A549 (cell line): ENCODE measurements around the gene DPP10. TPM values are rescaled to one million over a fixed set of nuclear protein-coding genes. Genes with fewer than 3 reads are reported as not detected.

ENCODE experiments used
- ATAC-seq, 2 experiments: fragments of 200-7000 bp in 1 of 2; fragments of >200 bp in 1 of 2; cut with Nextera tagmentation in 1 of 2; cut with Tn5 transposase in 1 of 2; 3 replicates each; pipeline versions ENCODE4 v1.8.0 to v1.9.1; 2018 to 2020; ENCODE audit warnings: mild to moderate bottlenecking in 1 of 2, moderate library complexity in 1 of 2
- CTCF ChIA-PET: fragments of 300-600 bp; sonication (Branson Sonifier 250); formaldehyde crosslinking; extraction: SDS; loops from one replicate; lab custom pipeline; 2021; ENCODE audit warnings: antibody characterized with exemption, inconsistent platforms; lab: Yijun Ruan, JAX
- POLR2A ChIA-PET: fragments of 350-600 bp; formaldehyde crosslinking; extraction: SDS; loops from one replicate; lab custom pipeline; 2021; ENCODE audit warnings: antibody characterized with exemption, inconsistent platforms; lab: Yijun Ruan, JAX
- DNase-seq, 2 experiments: peaks; one replicate each; pipeline versions ENCODE4 v3.0.0 to v3.0.0-alpha.2; 2011 to 2016; ENCODE audit warnings: low read depth in 1 of 2, low spot score in 1 of 2
- FAIRE-seq: peaks from 2 replicates; lab custom pipeline; 2011; peaks lifted over from hg19 to GRCh38; lab: Jason Lieb, UNC
- H3K27ac ChIP-seq, 2 experiments: fragments of >200 bp; sonication (Bioruptor Twin); formaldehyde crosslinking; 3 replicates each; pipeline ENCODE4 v1.5.1; 2016 to 2017
- H3K4me1 ChIP-seq: fragments of >200 bp; sonication (Bioruptor Twin); formaldehyde crosslinking; 3 replicates; pipeline ENCODE4 v1.6.1; 2016
- H3K4me2 ChIP-seq: fragments of >200 bp; sonication (Bioruptor Twin); formaldehyde crosslinking; 3 replicates; pipeline ENCODE4 v1.6.1; 2016
- H3K4me3 ChIP-seq: fragments of >200 bp; sonication (Bioruptor Twin); formaldehyde crosslinking; 3 replicates; pipeline ENCODE4 v1.5.1; 2016
- H3K9me3 ChIP-seq: fragments of >200 bp; sonication (Bioruptor Twin); formaldehyde crosslinking; 3 replicates; pipeline ENCODE4 v1.6.1; 2016
- ATOH8 ChIP-seq: fragments of 250-450 bp; sonication (Bioruptor Pico); IDR thresholded peaks from 2 replicates; pipeline ENCODE4 v1.5.0; 2020; ENCODE audit warnings: low read depth, mild to moderate bottlenecking, moderate library complexity
- CBX8 ChIP-seq: fragments of 200-600 bp; sonication (generic); IDR thresholded peaks from 2 replicates; pipeline ENCODE4 v1.6.1; 2016
- CEBPB ChIP-seq, 2 experiments: fragments of >200 bp in 1 of 2; sonication (Bioruptor Twin) in 1 of 2; formaldehyde crosslinking in 1 of 2; IDR thresholded peaks; 2 replicates each; pipeline ENCODE4 v1.6.1; 2012 to 2016
- CHD4 ChIP-seq: fragments of 200-600 bp; sonication (generic); IDR thresholded peaks from 2 replicates; pipeline ENCODE4 v1.6.1; 2016; ENCODE audit warnings: antibody characterized with exemption, mild to moderate bottlenecking, borderline replicate concordance
- CTCF ChIP-seq: fragments of >200 bp; sonication (Bioruptor Twin); formaldehyde crosslinking; IDR thresholded peaks from 3 replicates; pipeline ENCODE4 v1.5.1; 2016
- EHF ChIP-seq: fragments of 250-450 bp; sonication (Bioruptor Pico); IDR thresholded peaks from 2 replicates; pipeline ENCODE4 v1.5.0; 2020; ENCODE audit warnings: mild to moderate bottlenecking
- EHMT2 ChIP-seq: fragments of 200-600 bp; sonication (generic); IDR thresholded peaks from 2 replicates; pipeline ENCODE4 v1.6.1; 2016; ENCODE audit warnings: antibody characterized with exemption, low read depth, mild to moderate bottlenecking, moderate library complexity
- ELK1 ChIP-seq: fragments of 150-350 bp; IDR thresholded peaks from 2 replicates; pipeline ENCODE4 v1.6.1; 2014; ENCODE audit warnings: low read depth, mild to moderate bottlenecking, low read length
- EP300 ChIP-seq, 2 experiments: fragments of >200 bp; sonication (Bioruptor Twin); formaldehyde crosslinking; IDR thresholded peaks; 2 replicates in 1 of 2; 3 replicates in 1 of 2; pipeline ENCODE4 v1.6.1; 2016 to 2017
- FOSB ChIP-seq: fragments of 250-450 bp; sonication (Bioruptor Pico); IDR thresholded peaks from 2 replicates; pipeline ENCODE4 v1.5.0; 2020; ENCODE audit warnings: mild to moderate bottlenecking, moderate library complexity
- FOXS1 ChIP-seq: fragments of 250-450 bp; sonication (Bioruptor Pico); IDR thresholded peaks from 2 replicates; pipeline ENCODE4 v1.5.0; 2020; ENCODE audit warnings: mild to moderate bottlenecking, moderate library complexity
- HES2 ChIP-seq: fragments of >200 bp; sonication (Bioruptor Twin); formaldehyde crosslinking; IDR thresholded peaks from 2 replicates; pipeline ENCODE4 v1.6.1; 2016
- HOXA7 ChIP-seq: fragments of 250-450 bp; sonication (Bioruptor Pico); IDR thresholded peaks from 2 replicates; pipeline ENCODE4 v1.5.0; 2020; ENCODE audit warnings: mild to moderate bottlenecking, moderate library complexity
- HOXB5 ChIP-seq: fragments of 250-450 bp; sonication (Bioruptor Pico); IDR thresholded peaks from 2 replicates; pipeline ENCODE4 v1.5.0; 2020; ENCODE audit warnings: mild to moderate bottlenecking, moderate library complexity
- JUN ChIP-seq, 2 experiments: fragments of >200 bp; sonication (Bioruptor Twin); formaldehyde crosslinking; IDR thresholded peaks; 2 replicates in 1 of 2; 3 replicates in 1 of 2; pipeline ENCODE4 v1.6.1; 2016 to 2017
- JUNB ChIP-seq: fragments of >200 bp; sonication (Bioruptor Twin); formaldehyde crosslinking; IDR thresholded peaks from 2 replicates; pipeline ENCODE4 v1.6.1; 2016
- MAZ ChIP-seq: fragments of 150-350 bp; IDR thresholded peaks from 2 replicates; pipeline ENCODE4 v1.6.1; 2014; ENCODE audit warnings: antibody characterized with exemption, low read depth, low read length, borderline replicate concordance
- MYC ChIP-seq: IDR thresholded peaks from 2 replicates; pipeline ENCODE4 v1.6.1; 2012; ENCODE audit warnings: mild to moderate bottlenecking, inconsistent platforms, low read length, improper control_type of control experiment, borderline replicate concordance
- NFE2L2 ChIP-seq: fragments of 150-350 bp; conservative IDR thresholded peaks from 2 replicates; pipeline ENCODE4 v1.6.1; 2014; ENCODE audit warnings: low read length
- NPAS2 ChIP-seq: fragments of 250-450 bp; sonication (Bioruptor Pico); IDR thresholded peaks from 2 replicates; pipeline ENCODE4 v1.8.0; 2022; ENCODE audit warnings: mild to moderate bottlenecking, moderate library complexity, borderline replicate concordance
- PHF8 ChIP-seq: fragments of 200-600 bp; sonication (generic); IDR thresholded peaks from 2 replicates; pipeline ENCODE4 v1.6.1; 2016; ENCODE audit warnings: low read depth, mild to moderate bottlenecking, antibody characterized with exemption, moderate library complexity, borderline replicate concordance
- POLR2A ChIP-seq: IDR thresholded peaks from 2 replicates; pipeline ENCODE4 v1.6.1; 2012; ENCODE audit warnings: mild to moderate bottlenecking, low read length
- POLR2AphosphoS2 ChIP-seq: conservative IDR thresholded peaks from 2 replicates; pipeline ENCODE4 v1.6.1; 2012; ENCODE audit warnings: low read length, improper control_type of control experiment, inconsistent platforms
- RAD21 ChIP-seq, 2 experiments: fragments of >200 bp in 1 of 2; sonication (Bioruptor Twin) in 1 of 2; formaldehyde crosslinking in 1 of 2; IDR thresholded peaks in 1 of 2; conservative IDR thresholded peaks in 1 of 2; 2 replicates in 1 of 2; 3 replicates in 1 of 2; pipeline ENCODE4 v1.6.1; 2012 to 2018; ENCODE audit warnings: inconsistent platforms in 1 of 2
- RARB ChIP-seq: fragments of 250-450 bp; sonication (Bioruptor Pico); IDR thresholded peaks from 2 replicates; pipeline ENCODE4 v1.8.0; 2021; ENCODE audit warnings: mild to moderate bottlenecking, moderate library complexity
- RCOR1 ChIP-seq: fragments of 150-350 bp; IDR thresholded peaks from 2 replicates; pipeline ENCODE4 v1.6.1; 2014; ENCODE audit warnings: antibody characterized with exemption, low read length, low read depth
- REST ChIP-seq: fragments of 200-600 bp; sonication (generic); IDR thresholded peaks from 2 replicates; pipeline ENCODE4 v1.6.1; 2016; ENCODE audit warnings: antibody characterized with exemption, mild to moderate bottlenecking, moderate library complexity
- RNF2 ChIP-seq: fragments of 200-600 bp; sonication (generic); IDR thresholded peaks from 2 replicates; pipeline ENCODE4 v1.6.1; 2016; ENCODE audit warnings: low read depth, mild to moderate bottlenecking, antibody characterized with exemption, moderate library complexity, borderline replicate concordance
- SMC3 ChIP-seq: fragments of >200 bp; sonication (Bioruptor Twin); formaldehyde crosslinking; IDR thresholded peaks from 3 replicates; pipeline ENCODE4 v1.6.1; 2018; ENCODE audit warnings: inconsistent platforms
- SREBF2 ChIP-seq: fragments of 450-650 bp; IDR thresholded peaks from 2 replicates; pipeline ENCODE4 v1.6.1; 2014; ENCODE audit warnings: mild to moderate bottlenecking, moderate library complexity
- TFCP2L1 ChIP-seq: fragments of 250-450 bp; sonication (Bioruptor Pico); IDR thresholded peaks from 2 replicates; pipeline ENCODE4 v1.5.0; 2021; ENCODE audit warnings: mild to moderate bottlenecking
- TP53 ChIP-seq: fragments of 250-450 bp; sonication (Bioruptor Pico); IDR thresholded peaks from 2 replicates; pipeline ENCODE4 v1.5.0; 2021; ENCODE audit warnings: mild to moderate bottlenecking, moderate library complexity
- ZFP36 ChIP-seq: fragments of 450-650 bp; IDR thresholded peaks from 2 replicates; pipeline ENCODE4 v1.6.1; 2014; ENCODE audit warnings: borderline replicate concordance; ENCODE audit not compliant: partially characterized antibody
- WGBS: methylation state at CpG from one replicate; pipeline ENCODE4 v1.1.6; 2017; ENCODE audit errors: missing lambda C conversion rate; 5-methylcytosine and 5-hydroxymethylcytosine counted together
- polyA plus RNA-seq, 4 experiments: library from polyadenylated mRNA; depleted of rRNA in 3 of 4; stranded (reverse); fragments of >200 nt; fragmentation: RNase III in 1 of 4; extraction: RNeasy Plus Mini Kit Qiagen cat#74134 plus additional on column Dnase treatment in 1 of 4; gene quantifications; 2 replicates in 3 of 4; 3 replicates in 1 of 4; pipeline ENCODE4 v1.2.3, GENCODE V29; 2011 to 2017

Gene DPP10
- polyA plus RNA-seq, 2 of the 4 experiments (the other 2 are of a cell fraction), result not detected

GRCh38 chr2:115880558-115880957, 1438.1 kb downstream of the DPP10 start:
- POLR2A ChIA-PET, result no interaction called here
- Histone ChIP-seq H3K4me3 (no peak overlapping the region), H3K27ac (no peak overlapping the region), H3K4me2 (no peak overlapping the region), H3K4me1 (no peaks in the 10 kb centered on the region), H3K9me3 (no peaks in the 10 kb centered on the region)
- no peak for TF ChIP-seq CBX8
- no peak for TF ChIP-seq CTCF
- no peak for TF ChIP-seq SREBF2
- TF ChIP-seq NPAS2 (CRISPR knock-in tag), result no peak
- no peak for TF ChIP-seq EHF (CRISPR knock-in tag)
- no peak for TF ChIP-seq ZFP36
- no peak for TF ChIP-seq RNF2
- no peak for TF ChIP-seq CEBPB (IDR thresholded peaks at IDR 0.05)
- TF ChIP-seq CHD4, result no peak
- TF ChIP-seq SMC3, result no peak
- no peak for TF ChIP-seq EHMT2
- no peak for TF ChIP-seq NFE2L2
- TF ChIP-seq HOXA7, result no peak
- no peak for TF ChIP-seq RAD21 (conservative IDR thresholded peaks at IDR 0.05 in 1 of 2, IDR thresholded peaks at IDR 0.05 in 1 of 2)
- no peak for TF ChIP-seq ATOH8 (CRISPR knock-in tag)
- TF ChIP-seq FOXS1, result no peak
- TF ChIP-seq MAZ, result no peak
- TF ChIP-seq POLR2AphosphoS2, result no peak
- no peak for TF ChIP-seq REST
- no peak for TF ChIP-seq HOXB5
- ATAC-seq, result no peak
- FAIRE-seq, result no peak
- CTCF ChIA-PET, result no interaction called here
- WGBS, result 89% methylated on average over 1 of the region's 1 CpG
- no peak for DNase-seq

GRCh38 chr2:115887209-115887776, 1444.9 kb downstream of the DPP10 start:
- 0% methylated on average over 1 of the region's 1 CpG for WGBS
- ATAC-seq (no peak), DNase-seq (no peak), FAIRE-seq (no peak)
- Histone ChIP-seq H3K4me2 (no peak overlapping the region), H3K4me3 (no peak overlapping the region), H3K9me3 (no peaks in the 10 kb centered on the region), H3K27ac (no peak overlapping the region), H3K4me1 (no peaks in the 10 kb centered on the region)
- CTCF ChIA-PET, result interaction anchor here (0.6 kb wide), 1 partner anchor 71 kb away, joined by 3 read pairs; no protein-coding TSS in a partner anchor
- POLR2A ChIA-PET, result no interaction called here
- TF ChIP-seq RAD21 (conservative IDR thresholded peaks at IDR 0.05 in 1 of 2, IDR thresholded peaks at IDR 0.05 in 1 of 2) (no peak), RCOR1 (no peak), EP300 (IDR thresholded peaks at IDR 0.05) (no peak), FOSB (CRISPR knock-in tag) (no peak), POLR2AphosphoS2 (no peak), TP53 (CRISPR knock-in tag) (no peak), HES2 (no peak), POLR2A (no peak), JUNB (no peak), TFCP2L1 (CRISPR knock-in tag) (no peak), FOXS1 (no peak), SMC3 (no peak), PHF8 (no peak), RARB (CRISPR knock-in tag) (no peak), JUN (IDR thresholded peaks at IDR 0.05) (no peak), ELK1 (no peak), MYC (no peak)
